ENCODE results near the gene BBOX1.

The BBOX1 gene

DNA sequence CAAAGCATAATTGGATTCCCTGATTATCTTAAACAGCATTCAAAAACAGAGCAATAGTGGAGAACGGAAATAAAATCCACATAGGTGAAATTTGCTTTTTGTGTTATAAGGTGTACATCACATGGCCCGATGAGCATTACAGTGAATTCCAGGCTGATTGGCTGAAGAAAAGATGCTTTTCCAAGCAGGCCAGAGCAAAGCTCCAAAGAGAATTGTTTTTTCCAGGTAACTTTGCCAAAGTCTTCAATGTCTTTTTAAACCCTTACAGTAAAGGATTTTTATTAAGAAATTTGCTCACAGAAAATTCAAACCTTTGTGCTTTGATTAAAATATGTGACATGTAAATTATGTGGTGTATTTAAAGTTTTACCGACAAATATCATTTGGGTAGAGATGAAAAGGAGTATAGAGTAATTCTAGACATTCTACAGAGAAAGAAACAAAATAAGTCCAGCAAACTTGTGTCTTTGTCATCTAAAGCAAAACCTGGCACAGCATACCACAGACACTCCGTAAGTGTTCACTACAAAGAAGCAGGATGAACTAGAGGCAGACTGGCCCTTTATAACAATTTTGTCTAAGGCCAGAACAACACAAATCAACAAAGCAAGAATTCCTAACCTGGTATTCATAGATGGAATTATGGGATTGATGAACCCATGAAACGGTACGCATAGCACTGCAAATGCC is 16.6 kb downstream of the BBOX1 start:
- no peak overlapping the region for H3K27ac ChIP-seq

GRCh38 chr11:27058456-27058855 is 17.8 kb downstream of the BBOX1 start:
- H3K27ac ChIP-seq = no peak overlapping the region
- TF ChIP-seq, protein P1, sequence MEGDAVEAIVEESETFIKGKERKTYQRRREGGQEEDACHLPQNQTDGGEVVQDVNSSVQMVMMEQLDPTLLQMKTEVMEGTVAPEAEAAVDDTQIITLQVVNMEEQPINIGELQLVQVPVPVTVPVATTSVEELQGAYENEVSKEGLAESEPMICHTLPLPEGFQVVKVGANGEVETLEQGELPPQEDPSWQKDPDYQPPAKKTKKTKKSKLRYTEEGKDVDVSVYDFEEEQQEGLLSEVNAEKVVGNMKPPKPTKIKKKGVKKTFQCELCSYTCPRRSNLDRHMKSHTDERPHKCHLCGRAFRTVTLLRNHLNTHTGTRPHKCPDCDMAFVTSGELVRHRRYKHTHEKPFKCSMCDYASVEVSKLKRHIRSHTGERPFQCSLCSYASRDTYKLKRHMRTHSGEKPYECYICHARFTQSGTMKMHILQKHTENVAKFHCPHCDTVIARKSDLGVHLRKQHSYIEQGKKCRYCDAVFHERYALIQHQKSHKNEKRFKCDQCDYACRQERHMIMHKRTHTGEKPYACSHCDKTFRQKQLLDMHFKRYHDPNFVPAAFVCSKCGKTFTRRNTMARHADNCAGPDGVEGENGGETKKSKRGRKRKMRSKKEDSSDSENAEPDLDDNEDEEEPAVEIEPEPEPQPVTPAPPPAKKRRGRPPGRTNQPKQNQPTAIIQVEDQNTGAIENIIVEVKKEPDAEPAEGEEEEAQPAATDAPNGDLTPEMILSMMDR (conservative IDR thresholded peaks at IDR 0.05) = no peak

More for the DNA sequence above, 16.6 kb downstream of the BBOX1 start:
- TF ChIP-seq, protein P1 (conservative IDR thresholded peaks at IDR 0.05) = no peak

- no peak overlapping the region for H3K27ac ChIP-seq
- TF ChIP-seq, protein P1 (conservative IDR thresholded peaks at IDR 0.05) = no peak
Measured at GRCh38 chr11:27059431-27059830, 18.8 kb downstream of the BBOX1 start.

- no peak overlapping the region for H3K27ac ChIP-seq
- TF ChIP-seq, protein P1 (conservative IDR thresholded peaks at IDR 0.05) = no peak
Measured at GRCh38 chr11:27060816-27061460, 20.3 kb downstream of the BBOX1 start.

GRCh38 chr11:27061461-27061821 is 20.8 kb downstream of the BBOX1 start:
- H3K27ac ChIP-seq = no peak overlapping the region
- TF ChIP-seq, protein P1 (conservative IDR thresholded peaks at IDR 0.05) = no peak

DNA sequence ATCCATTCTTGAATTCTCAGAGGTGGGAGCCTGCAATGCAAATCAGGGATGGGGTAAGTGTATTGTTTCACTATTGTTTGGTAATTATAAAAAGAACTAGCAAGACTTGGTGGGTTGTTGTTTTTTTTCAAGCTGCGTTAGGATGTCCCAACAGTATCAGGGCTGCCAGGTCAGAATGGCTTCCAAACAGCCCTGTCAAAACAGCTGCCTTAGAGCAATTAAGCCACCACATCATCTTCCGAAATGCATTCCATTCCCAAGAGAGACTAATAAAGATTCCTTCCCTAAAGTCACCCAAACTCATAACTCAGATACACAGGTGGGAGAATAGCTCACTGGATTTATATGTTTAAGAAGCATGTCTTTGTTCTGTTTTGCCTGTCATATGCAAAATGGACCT is 23.5 kb downstream of the BBOX1 start:
- TF ChIP-seq, protein P1 (conservative IDR thresholded peaks at IDR 0.05) = no peak
- H3K27ac ChIP-seq = no peak overlapping the region

DNA sequence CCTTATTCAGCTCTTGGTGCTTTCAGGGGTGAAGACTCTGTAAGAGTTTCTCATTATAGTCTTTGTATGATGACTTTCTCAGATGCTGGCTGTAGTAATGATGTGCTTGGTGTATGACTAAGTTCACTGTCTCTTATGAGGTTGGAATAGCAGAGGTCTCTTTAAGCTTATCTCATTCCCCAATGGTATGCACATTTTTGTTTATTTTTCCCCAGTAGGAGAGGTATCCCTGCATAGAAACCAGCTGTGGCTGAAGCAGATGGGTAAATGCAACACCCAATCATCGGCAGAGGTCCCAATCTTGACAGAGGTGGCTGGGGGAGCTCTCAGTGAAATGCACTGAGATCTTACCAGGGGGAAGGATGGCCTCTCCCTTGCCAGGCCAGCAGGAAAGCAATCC is 34.6 kb downstream of the BBOX1 start:
- TF ChIP-seq, protein P1 (conservative IDR thresholded peaks at IDR 0.05) = no peak
- H3K27ac ChIP-seq = no peak overlapping the region
